ENCODE measurements around the gene CORIN.

- TF ChIP-seq TAF1 (IDR thresholded peaks at IDR 0.05; ENCODE audit: low read depth, low read length) (no peak), POLR2A (IDR thresholded peaks at IDR 0.05; ENCODE audit: low read depth, low read length) (no peak), SPI1 (IDR thresholded peaks at IDR 0.05; ENCODE audit: low read depth, low read length) (no peak), POLR2AphosphoS5 (IDR thresholded peaks at IDR 0.05; ENCODE audit: low read depth, low read length) (no peak), PAX5 (IDR thresholded peaks at IDR 0.05; ENCODE audit: insufficient read depth, low read length, severe bottlenecking) (no peak)
Observed at GRCh38 chr4:47863486-47863885, 25.6 kb upstream of the CORIN start.

Data from GM12891 (cell line).